Mucosa of rectum (tissue), 2 donors: ENCODE data around the gene RARB.

Experiments
- H3K27ac ChIP-seq, 2 donors: one replicate each; pipeline ENCODE4 v1.7.0; 2013; ENCODE audit warnings: inconsistent platforms in 2 of 2, low read depth in 2 of 2, low read length in 2 of 2
- H3K27me3 ChIP-seq, 2 donors: one replicate each; pipeline ENCODE4 v1.7.0; 2013; ENCODE audit warnings: low read length in 2 of 2; ENCODE audit not compliant: control insufficient read depth in 2 of 2, insufficient read depth in 2 of 2
- H3K36me3 ChIP-seq, 2 donors: one replicate each; pipeline ENCODE4 v1.7.0; 2013; ENCODE audit warnings: low read length in 2 of 2; ENCODE audit not compliant: control insufficient read depth in 2 of 2, insufficient read depth in 2 of 2
- H3K4me1 ChIP-seq, 2 donors: one replicate each; pipeline ENCODE4 v1.7.0; 2013; ENCODE audit warnings: low read length in 2 of 2, mild to moderate bottlenecking in 1 of 2; ENCODE audit not compliant: control insufficient read depth in 2 of 2, insufficient read depth in 2 of 2
- H3K4me3 ChIP-seq, 2 donors: one replicate each; pipeline ENCODE4 v1.7.0; 2013; ENCODE audit warnings: low read length in 2 of 2
- H3K9ac ChIP-seq, 2 donors: one replicate each; pipeline ENCODE4 v1.7.0; 2013; ENCODE audit warnings: low read length in 2 of 2, low read depth in 1 of 2, mild to moderate bottlenecking in 1 of 2
- H3K9me3 ChIP-seq, 2 donors: one replicate each; pipeline ENCODE4 v1.7.0; 2013; ENCODE audit warnings: low read length in 2 of 2; ENCODE audit not compliant: control insufficient read depth in 2 of 2
- donor health status: healthy.
- donor health status: Normal muscosa, but diverticular disease.

Gene RARB

DNA sequence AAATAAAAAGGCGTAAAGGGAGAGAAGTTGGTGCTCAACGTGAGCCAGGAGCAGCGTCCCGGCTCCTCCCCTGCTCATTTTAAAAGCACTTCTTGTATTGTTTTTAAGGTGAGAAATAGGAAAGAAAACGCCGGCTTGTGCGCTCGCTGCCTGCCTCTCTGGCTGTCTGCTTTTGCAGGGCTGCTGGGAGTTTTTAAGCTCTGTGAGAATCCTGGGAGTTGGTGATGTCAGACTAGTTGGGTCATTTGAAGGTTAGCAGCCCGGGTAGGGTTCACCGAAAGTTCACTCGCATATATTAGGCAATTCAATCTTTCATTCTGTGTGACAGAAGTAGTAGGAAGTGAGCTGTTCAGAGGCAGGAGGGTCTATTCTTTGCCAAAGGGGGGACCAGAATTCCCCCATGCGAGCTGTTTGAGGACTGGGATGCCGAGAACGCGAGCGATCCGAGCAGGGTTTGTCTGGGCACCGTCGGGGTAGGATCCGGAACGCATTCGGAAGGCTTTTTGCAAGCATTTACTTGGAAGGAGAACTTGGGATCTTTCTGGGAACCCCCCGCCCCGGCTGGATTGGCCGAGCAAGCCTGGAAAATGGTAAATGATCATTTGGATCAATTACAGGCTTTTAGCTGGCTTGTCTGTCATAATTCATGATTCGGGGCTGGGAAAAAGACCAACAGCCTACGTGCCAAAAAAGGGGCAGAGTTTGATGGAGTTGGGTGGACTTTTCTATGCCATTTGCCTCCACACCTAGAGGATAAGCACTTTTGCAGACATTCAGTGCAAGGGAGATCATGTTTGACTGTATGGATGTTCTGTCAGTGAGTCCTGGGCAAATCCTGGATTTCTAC lies at the start of gene RARB:
RARB (plus strand) TSS at position 322 of the 847 bp plus-strand sequence; CDS start at position 791, 469 bp downstream.
- Histone ChIP-seq H3K4me3 (peak within 1 kb of the TSS; percentile 61 to 79), H3K27ac (peak within 1 kb of the TSS; percentile 53 to 65), H3K27me3 (no peaks in the 10 kb centered on the region), H3K36me3 (no peaks in the 10 kb centered on the region), H3K9ac (peak within 1 kb of the TSS in 1 of 2 donors; percentile 54), H3K9me3 (no peaks in the 10 kb centered on the region), H3K4me1 (no peaks in the 10 kb centered on the region)

DNA sequence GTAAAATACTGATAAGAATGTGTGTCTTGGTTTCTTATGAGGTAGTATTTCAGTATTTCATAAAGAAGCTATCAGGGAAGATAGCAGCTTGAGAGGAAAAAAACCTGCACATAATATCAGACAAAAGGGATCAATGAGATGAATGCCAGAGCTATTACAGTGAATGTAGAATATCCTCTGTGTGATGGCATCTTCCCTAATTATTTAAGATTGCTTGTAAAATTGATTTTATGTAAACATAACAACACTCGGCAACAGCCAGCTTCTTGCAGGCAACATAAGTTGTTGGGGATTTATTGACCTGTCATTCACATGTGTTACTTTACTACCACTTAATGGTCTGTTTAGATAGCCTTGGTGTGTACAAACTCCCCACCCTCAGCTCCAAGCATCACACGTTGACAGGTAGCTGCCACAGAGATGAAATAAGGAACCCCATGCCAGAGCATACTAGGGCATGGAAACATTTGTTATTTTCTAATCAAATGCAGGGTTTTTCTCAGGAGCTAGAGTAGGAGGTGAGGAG lies 49.2 kb upstream of the RARB start:
- Histone ChIP-seq H3K4me1 (no peaks in the 10 kb centered on the region), H3K36me3 (no peaks in the 10 kb centered on the region), H3K9ac (no peak overlapping the region), H3K27me3 (no peaks in the 10 kb centered on the region), H3K27ac (no peak overlapping the region), H3K4me3 (no peak overlapping the region), H3K9me3 (no peaks in the 10 kb centered on the region)

DNA sequence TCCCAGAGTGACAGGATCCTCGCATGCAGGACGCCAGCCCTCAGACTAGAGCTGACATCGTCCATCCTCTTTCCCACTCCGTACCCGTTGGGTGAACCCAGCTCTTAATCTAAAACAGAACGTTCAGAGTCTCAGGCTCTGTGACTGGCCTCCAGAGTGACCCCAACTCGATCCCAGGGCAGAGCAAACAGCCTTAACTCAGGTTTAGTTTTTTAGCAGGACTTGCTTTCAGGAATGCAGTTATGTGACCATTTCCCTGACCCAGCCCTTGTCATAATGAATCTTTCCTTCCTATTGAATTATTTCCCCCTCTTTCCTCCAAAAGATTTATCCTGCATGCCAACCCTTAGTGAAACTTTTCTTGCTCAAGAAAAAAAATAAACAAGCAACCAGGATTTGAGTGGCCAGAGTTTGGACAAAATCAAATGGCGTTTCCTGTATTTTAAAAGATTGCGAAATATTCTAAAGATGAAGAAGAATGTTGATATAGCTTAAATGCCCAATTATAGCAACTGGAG lies 47.8 kb upstream of the RARB start:
- H3K36me3 ChIP-seq = no peaks in the 10 kb centered on the region
- no peaks in the 10 kb centered on the region for H3K4me1 ChIP-seq
- no peak overlapping the region for H3K4me3 ChIP-seq
- H3K9ac ChIP-seq = no peak overlapping the region
- H3K27me3 ChIP-seq = no peaks in the 10 kb centered on the region
- H3K27ac ChIP-seq = no peak overlapping the region
- H3K9me3 ChIP-seq = no peaks in the 10 kb centered on the region

DNA sequence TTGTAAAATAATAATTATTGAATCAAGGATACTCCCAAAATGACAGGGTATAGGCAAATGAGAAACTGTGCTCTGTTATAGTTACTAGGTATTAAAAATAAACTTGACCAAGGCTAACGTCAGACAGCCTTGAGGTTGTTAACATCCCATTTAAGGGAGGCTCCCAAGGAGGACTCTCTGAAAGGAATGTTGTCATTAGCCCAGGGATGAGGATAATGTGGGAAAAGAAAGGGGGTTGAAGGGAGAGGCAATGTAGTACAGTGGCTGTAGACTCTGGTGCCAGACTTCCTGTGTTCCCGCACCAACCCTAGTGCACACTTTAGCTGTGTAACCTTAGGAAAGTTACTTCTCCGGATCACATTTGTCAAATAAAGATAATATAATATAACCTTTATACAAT lies 47.0 kb upstream of the RARB start:
- Histone ChIP-seq H3K4me3 (no peak overlapping the region), H3K27ac (no peak overlapping the region), H3K9ac (no peak overlapping the region), H3K4me1 (no peaks in the 10 kb centered on the region), H3K9me3 (no peaks in the 10 kb centered on the region), H3K27me3 (no peaks in the 10 kb centered on the region), H3K36me3 (no peaks in the 10 kb centered on the region)

DNA sequence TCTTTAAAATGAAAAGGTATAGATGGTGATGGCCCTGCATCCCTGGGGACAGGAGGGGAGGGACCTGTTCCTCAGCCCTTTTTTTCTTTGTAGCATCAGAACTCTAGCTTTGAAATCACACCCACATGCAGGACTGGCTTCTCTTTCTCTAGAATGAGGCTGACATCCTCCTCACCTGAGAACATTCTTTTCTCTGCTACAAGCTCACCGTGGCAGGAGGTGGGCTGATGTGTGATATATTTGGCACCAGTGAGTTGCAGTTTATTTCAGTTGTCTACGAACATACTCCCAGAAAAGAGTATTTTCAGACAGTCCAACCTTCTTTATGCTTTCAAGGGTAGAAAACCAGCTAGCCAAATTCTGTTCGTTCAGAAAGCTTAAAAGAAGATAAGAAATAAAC lies 43.6 kb upstream of the RARB start:
- Histone ChIP-seq H3K27me3 (no peaks in the 10 kb centered on the region), H3K36me3 (no peaks in the 10 kb centered on the region), H3K4me3 (no peak overlapping the region), H3K9ac (no peak overlapping the region), H3K4me1 (no peaks in the 10 kb centered on the region), H3K27ac (no peak overlapping the region), H3K9me3 (no peaks in the 10 kb centered on the region)

DNA sequence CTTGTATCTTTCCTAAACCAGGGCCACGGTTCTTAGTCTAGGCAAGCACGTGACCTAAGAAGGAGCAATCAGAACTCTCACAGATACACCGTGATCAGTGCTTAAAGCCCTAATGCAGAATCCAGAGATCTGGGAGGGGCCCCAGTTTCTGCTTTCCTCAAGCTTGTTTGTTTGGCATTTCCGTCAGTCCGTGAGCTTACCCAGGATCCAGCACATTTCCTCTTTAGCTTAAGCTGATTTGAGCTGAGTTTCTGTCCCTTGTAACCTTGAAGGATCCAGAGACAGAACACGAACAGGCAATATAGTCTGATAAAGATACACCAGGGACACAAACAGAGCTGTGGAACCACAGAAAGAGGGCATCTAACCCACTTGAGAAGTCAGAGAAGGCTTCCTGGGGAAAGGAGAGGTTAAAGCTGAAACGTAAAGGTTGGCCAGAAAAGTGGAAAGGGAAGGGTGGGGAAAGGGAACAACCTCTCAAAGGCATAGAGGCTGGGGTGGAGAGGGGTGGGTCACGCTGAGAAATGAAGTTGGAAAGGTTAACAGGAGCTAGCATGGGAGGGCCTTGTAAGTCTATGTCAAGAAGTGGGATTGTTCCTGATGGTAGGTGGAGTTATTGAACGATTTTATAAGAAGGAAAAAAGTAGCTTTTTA lies 42.1 kb upstream of the RARB start:
- no peak overlapping the region for H3K27ac ChIP-seq
- H3K4me1 ChIP-seq = no peaks in the 10 kb centered on the region
- H3K9ac ChIP-seq = no peak overlapping the region
- no peaks in the 10 kb centered on the region for H3K27me3 ChIP-seq
- no peaks in the 10 kb centered on the region for H3K9me3 ChIP-seq
- no peaks in the 10 kb centered on the region for H3K36me3 ChIP-seq
- H3K4me3 ChIP-seq = no peak overlapping the region

DNA sequence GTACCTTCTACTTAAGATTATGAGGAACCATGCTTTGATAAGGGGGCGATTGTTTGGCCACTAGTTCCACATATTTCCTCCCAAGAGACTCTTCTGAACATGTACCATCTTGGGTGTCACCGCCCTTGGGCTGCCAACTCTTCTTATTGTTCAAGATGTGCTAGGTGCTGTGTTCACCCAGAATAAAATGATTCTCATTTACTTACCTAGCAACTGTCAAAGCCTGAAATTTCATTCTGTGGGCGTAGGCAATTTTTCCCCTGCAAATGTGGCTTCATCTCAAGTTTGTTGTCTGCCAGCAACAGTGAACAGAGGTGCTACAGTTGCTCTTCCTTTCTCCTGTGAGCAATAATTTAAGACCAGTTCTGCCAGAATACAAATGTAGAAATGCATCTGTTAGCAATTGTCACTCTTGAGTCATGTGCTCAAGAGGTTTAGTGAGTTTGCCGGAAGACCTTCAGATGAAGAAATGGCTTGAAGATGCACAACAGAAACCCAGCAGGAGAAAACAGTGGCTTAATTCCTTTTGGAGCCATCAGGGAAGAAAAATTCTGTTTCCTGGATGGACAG lies 41.3 kb upstream of the RARB start:
- no peak overlapping the region for H3K27ac ChIP-seq
- H3K4me3 ChIP-seq = no peak overlapping the region
- no peaks in the 10 kb centered on the region for H3K9me3 ChIP-seq
- H3K27me3 ChIP-seq = no peaks in the 10 kb centered on the region
- no peaks in the 10 kb centered on the region for H3K36me3 ChIP-seq
- no peak overlapping the region for H3K9ac ChIP-seq
- no peaks in the 10 kb centered on the region for H3K4me1 ChIP-seq

DNA sequence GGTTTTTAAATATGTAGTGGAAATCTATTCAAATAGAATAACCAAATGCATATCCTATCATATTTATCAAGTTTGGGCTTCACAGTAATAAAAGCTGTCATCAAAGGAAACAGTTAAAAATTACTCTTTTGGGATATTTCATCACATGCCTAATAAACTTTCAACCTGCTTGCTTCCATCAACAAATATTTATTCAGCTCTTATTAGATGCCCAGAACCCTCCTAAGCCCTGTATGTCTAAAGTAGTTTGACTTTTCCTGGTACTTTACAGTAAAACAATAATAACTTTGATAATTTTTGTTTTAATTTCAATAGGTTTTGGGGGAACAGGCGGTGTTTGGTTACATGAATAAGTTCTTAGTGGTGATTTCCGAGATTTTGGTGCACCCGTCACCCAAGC lies 37.5 kb upstream of the RARB start:
- no peak overlapping the region for H3K9ac ChIP-seq
- H3K27me3 ChIP-seq = no peaks in the 10 kb centered on the region
- no peaks in the 10 kb centered on the region for H3K9me3 ChIP-seq
- no peaks in the 10 kb centered on the region for H3K4me1 ChIP-seq
- no peak overlapping the region for H3K27ac ChIP-seq
- H3K36me3 ChIP-seq = no peaks in the 10 kb centered on the region
- no peak overlapping the region for H3K4me3 ChIP-seq

DNA sequence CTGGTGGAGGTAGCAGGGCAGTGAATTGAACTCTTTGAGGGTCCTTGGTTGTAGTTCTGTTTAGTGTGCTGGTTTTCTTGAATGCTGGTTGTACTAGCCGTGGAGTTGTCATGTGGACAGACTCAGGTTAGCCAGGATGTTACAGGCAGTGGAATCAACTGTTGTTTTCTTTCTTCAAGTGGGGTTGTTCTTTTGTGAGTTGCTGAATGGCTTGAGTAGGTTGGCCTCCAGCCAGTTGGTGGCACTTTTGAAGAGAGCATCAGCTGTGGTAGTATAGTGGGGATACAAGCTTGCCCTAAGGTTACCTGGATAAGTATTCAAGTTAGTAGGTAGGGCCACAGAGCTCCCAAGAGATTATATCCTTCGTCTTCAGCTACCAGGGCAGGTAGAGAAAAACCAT lies 31.8 kb upstream of the RARB start:
- no peaks in the 10 kb centered on the region for H3K9me3 ChIP-seq

DNA sequence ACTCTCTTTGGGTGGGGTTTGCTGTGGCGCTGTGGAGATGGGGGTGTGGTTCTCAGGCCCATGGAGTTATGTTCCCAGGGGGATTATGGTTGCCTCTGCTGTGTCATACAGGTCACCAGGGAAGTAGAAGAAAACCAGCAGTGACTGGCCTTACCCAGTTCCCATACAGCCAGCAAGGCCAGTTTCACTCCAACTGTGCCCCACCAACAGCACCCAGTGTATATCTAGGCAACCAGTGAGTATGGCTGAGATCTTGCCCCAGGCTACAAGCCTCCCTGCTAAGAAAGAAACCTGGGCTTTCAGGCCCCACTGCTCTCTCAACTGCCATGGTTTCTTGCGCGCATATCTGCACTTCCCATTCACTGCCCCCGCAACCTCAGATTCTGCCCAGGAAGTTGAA lies 31.4 kb upstream of the RARB start:
- no peak overlapping the region for H3K9ac ChIP-seq
- no peaks in the 10 kb centered on the region for H3K9me3 ChIP-seq
- H3K4me3 ChIP-seq = no peak overlapping the region
- no peaks in the 10 kb centered on the region for H3K36me3 ChIP-seq
- no peaks in the 10 kb centered on the region for H3K4me1 ChIP-seq
- no peaks in the 10 kb centered on the region for H3K27me3 ChIP-seq
- no peak overlapping the region for H3K27ac ChIP-seq

More for the DNA sequence above, 31.8 kb upstream of the RARB start:
- Histone ChIP-seq H3K9ac (no peak overlapping the region), H3K4me1 (no peaks in the 10 kb centered on the region), H3K36me3 (no peaks in the 10 kb centered on the region), H3K4me3 (no peak overlapping the region), H3K27me3 (no peaks in the 10 kb centered on the region), H3K27ac (no peak overlapping the region)
